PFSK-1 (cell line): Measurements from ENCODE around the gene SLC25A51.

Source experiments
- FOXP2 ChIP-seq: optimal IDR thresholded peaks from 2 replicates; pipeline ENCODE3; 2011; ENCODE audit warnings: borderline replicate concordance, control low read depth, inconsistent platforms; ENCODE audit not compliant: insufficient read depth; ENCODE audit errors: extremely low read length, extremely low read depth
- POLR2AphosphoS5 ChIP-seq: IDR thresholded peaks from 2 replicates; pipeline ENCODE4 v1.6.1; 2012; ENCODE audit warnings: low read depth, mild to moderate bottlenecking, control low read depth, low read length, moderate library complexity
- SIN3A ChIP-seq: IDR thresholded peaks from 2 replicates; pipeline ENCODE4 v1.6.1; 2012; ENCODE audit warnings: mild to moderate bottlenecking, low read length, moderate library complexity, borderline replicate concordance; ENCODE audit not compliant: insufficient read depth
- TF ChIP-seq, protein P1 (sequence below), 2 experiments: IDR thresholded peaks; 2 replicates each; pipeline versions ENCODE4 v1.6.1 to v1.8.0; 2011 to 2012; ENCODE audit warnings: low read depth in 2 of 2, low read length in 2 of 2, control low read depth in 1 of 2, inconsistent platforms in 1 of 2, mild to moderate bottlenecking in 1 of 2, moderate library complexity in 1 of 2; ENCODE audit not compliant: insufficient read depth in 1 of 2

DNA sequence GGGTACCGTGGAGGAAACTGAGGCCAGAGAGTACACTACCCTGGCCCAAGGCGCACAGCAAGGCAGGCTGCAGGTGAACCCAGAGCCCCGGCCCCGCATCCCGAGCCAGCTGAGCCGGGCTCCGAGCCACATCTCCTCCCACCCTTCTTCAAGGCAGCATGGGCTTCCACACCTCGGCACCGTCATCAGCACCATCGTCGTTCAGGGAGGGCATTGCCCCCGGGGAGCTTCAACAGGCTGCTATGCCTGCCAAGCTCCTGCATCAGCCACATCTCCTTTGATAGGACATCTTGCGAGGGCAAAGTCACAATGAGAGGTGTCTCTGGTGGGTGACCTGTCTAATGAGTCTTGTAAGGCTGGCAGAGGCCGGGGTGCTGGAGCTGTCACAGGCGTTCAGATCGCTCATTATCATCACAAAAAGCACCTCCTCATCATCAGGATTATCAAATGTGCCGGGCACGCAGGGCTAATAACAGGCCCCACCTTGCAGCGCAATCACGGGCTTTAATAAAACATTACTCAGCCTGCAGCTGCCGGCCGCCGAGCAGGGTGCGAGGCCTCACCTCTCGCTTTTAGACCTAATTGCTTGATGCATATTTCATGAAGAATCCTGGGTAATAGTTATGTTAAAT, 20.0 kb upstream of the SLC25A51 start:
- TF ChIP-seq SIN3A: no peak
- no peak for TF ChIP-seq POLR2AphosphoS5
- no peak for TF ChIP-seq FOXP2
- TF ChIP-seq, protein P1, sequence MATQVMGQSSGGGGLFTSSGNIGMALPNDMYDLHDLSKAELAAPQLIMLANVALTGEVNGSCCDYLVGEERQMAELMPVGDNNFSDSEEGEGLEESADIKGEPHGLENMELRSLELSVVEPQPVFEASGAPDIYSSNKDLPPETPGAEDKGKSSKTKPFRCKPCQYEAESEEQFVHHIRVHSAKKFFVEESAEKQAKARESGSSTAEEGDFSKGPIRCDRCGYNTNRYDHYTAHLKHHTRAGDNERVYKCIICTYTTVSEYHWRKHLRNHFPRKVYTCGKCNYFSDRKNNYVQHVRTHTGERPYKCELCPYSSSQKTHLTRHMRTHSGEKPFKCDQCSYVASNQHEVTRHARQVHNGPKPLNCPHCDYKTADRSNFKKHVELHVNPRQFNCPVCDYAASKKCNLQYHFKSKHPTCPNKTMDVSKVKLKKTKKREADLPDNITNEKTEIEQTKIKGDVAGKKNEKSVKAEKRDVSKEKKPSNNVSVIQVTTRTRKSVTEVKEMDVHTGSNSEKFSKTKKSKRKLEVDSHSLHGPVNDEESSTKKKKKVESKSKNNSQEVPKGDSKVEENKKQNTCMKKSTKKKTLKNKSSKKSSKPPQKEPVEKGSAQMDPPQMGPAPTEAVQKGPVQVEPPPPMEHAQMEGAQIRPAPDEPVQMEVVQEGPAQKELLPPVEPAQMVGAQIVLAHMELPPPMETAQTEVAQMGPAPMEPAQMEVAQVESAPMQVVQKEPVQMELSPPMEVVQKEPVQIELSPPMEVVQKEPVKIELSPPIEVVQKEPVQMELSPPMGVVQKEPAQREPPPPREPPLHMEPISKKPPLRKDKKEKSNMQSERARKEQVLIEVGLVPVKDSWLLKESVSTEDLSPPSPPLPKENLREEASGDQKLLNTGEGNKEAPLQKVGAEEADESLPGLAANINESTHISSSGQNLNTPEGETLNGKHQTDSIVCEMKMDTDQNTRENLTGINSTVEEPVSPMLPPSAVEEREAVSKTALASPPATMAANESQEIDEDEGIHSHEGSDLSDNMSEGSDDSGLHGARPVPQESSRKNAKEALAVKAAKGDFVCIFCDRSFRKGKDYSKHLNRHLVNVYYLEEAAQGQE (IDR thresholded peaks at IDR 0.05; ENCODE audit: insufficient read depth in 1 of 2, low read depth in 2 of 2, low read length in 2 of 2): no peak
